Ascending aorta (tissue), 2 donors: ENCODE data around the gene WDR93. TPM values are rescaled to one million over a fixed set of nuclear protein-coding genes. Genes with fewer than 3 reads are reported as not detected.

Experiments used
- DNase-seq, 2 donors: peaks; one replicate each; pipeline ENCODE4 v3.0.0-alpha.2; 2019; ENCODE audit warnings: low spot score in 2 of 2
- H3K27ac ChIP-seq, 2 donors: fragments of 200-600 bp; sonication (generic); one replicate each; pipeline ENCODE4 v1.5.1; 2016 to 2017; ENCODE audit warnings: mild to moderate bottlenecking in 1 of 2
- H3K27me3 ChIP-seq: fragments of 200-600 bp; sonication (generic); one replicate; pipeline ENCODE4 v1.5.1; 2017
- H3K36me3 ChIP-seq, 2 donors: fragments of 200-600 bp; sonication (generic); one replicate each; pipeline ENCODE4 v1.5.1; 2016
- H3K4me1 ChIP-seq, 2 donors: fragments of 200-600 bp; sonication (generic); one replicate each; pipeline ENCODE4 v1.5.1; 2016 to 2017; ENCODE audit warnings: mild to moderate bottlenecking in 1 of 2
- H3K4me3 ChIP-seq, 2 donors: fragments of 200-600 bp; sonication (generic); one replicate each; pipeline ENCODE4 v1.5.1; 2016 to 2017; ENCODE audit warnings: mild to moderate bottlenecking in 1 of 2
- H3K9me3 ChIP-seq, 2 donors: fragments of 200-600 bp; sonication (generic); one replicate each; pipeline ENCODE4 v1.5.1; 2016
- intact Hi-C: fragments of 100-400 bp; cut with DNase I; formaldehyde crosslinking; loops from one replicate; pipeline ENCODE4 v1.15.1; 2023
- total RNA-seq: library from RNA; depleted of rRNA; stranded (reverse); fragments of >200 nt; gene quantifications from one replicate; pipeline ENCODE4 v1.1.0, GENCODE V29; 2016
- TF ChIP-seq, protein P1 (sequence below), 3 experiments: fragments of 200-600 bp in 2 of 3; fragments of 450-650 bp in 1 of 3; sonication (generic) in 2 of 3; IDR thresholded peaks; one replicate each; pipeline ENCODE4 v1.5.1; 2016 to 2019; ENCODE audit warnings: antibody characterized with exemption in 3 of 3, mild to moderate bottlenecking in 1 of 3, moderate library complexity in 1 of 3

Gene WDR93
- total RNA-seq, 1 donor from 2014 or later = not detected

DNA sequence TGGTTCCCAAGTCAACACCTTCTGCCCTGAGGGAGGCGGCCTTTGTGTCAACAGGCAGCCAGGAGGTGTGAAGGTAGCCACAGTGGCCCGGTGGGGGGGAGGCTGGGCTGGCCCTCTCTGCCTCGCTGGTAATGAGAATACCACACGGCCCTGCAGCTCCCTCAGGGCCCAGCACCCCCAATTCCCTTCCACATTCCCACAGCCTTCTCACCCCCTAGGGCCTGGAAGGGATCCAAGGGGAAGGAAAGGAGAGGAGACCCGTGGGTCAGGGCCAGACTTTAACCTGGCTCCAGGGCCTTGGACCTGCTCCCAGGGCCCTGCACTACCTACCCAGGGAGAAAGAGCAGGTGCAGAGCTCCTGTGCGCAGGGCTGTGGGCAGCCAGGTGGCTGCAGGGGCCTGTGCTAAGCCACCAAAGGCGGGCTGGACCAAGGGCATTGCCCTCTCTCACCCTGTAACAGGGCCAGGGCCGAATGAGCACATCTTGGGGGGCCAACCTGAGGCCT lies 76.9 kb downstream of the WDR93 start:
- H3K36me3 ChIP-seq = no peaks in the 10 kb centered on the region
- no peak overlapping the region for H3K4me3 ChIP-seq
- TF ChIP-seq, protein P1, sequence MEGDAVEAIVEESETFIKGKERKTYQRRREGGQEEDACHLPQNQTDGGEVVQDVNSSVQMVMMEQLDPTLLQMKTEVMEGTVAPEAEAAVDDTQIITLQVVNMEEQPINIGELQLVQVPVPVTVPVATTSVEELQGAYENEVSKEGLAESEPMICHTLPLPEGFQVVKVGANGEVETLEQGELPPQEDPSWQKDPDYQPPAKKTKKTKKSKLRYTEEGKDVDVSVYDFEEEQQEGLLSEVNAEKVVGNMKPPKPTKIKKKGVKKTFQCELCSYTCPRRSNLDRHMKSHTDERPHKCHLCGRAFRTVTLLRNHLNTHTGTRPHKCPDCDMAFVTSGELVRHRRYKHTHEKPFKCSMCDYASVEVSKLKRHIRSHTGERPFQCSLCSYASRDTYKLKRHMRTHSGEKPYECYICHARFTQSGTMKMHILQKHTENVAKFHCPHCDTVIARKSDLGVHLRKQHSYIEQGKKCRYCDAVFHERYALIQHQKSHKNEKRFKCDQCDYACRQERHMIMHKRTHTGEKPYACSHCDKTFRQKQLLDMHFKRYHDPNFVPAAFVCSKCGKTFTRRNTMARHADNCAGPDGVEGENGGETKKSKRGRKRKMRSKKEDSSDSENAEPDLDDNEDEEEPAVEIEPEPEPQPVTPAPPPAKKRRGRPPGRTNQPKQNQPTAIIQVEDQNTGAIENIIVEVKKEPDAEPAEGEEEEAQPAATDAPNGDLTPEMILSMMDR (IDR thresholded peaks at IDR 0.05) = no peak
- no peaks in the 10 kb centered on the region for H3K4me1 ChIP-seq
- DNase-seq = no peak
- H3K9me3 ChIP-seq = no peaks in the 10 kb centered on the region
- H3K27me3 ChIP-seq = no peaks in the 10 kb centered on the region
- intact Hi-C loops = loop anchor here (10.0 kb wide), 1 partner anchor 457 kb away; no protein-coding TSS in a partner anchor
- H3K27ac ChIP-seq = no peak overlapping the region

DNA sequence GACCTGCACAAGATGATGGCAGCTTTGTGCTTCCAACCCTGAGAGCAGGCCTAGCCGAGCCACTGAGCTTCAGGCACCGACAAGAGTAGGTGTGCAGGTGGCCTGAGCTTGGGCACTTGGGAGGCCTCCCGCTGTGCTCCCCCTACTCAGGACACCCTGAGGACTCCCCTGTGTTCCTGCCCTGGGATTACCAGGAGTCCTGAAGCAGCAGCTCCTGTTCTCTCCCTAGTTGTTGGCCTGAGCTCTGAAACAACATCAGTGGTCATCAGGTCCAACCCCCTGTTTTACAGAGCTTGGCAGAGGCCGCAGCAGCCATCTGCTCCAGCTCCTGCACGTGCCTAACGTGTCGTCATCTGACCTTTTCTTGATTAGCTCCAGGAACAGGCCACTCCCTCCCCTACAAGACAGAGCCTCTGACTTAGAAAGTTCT lies 77.5 kb downstream of the WDR93 start:
- Histone ChIP-seq H3K4me3 (no peak overlapping the region), H3K27me3 (no peaks in the 10 kb centered on the region), H3K27ac (no peak overlapping the region), H3K9me3 (no peaks in the 10 kb centered on the region), H3K36me3 (no peaks in the 10 kb centered on the region), H3K4me1 (no peaks in the 10 kb centered on the region)
- TF ChIP-seq, protein P1 (IDR thresholded peaks at IDR 0.05) = no peak
- intact Hi-C loops = loop anchor here (10.0 kb wide), 1 partner anchor 457 kb away; no protein-coding TSS in a partner anchor
- peak in 1 of 2 donors; percentile 72 for DNase-seq

DNA sequence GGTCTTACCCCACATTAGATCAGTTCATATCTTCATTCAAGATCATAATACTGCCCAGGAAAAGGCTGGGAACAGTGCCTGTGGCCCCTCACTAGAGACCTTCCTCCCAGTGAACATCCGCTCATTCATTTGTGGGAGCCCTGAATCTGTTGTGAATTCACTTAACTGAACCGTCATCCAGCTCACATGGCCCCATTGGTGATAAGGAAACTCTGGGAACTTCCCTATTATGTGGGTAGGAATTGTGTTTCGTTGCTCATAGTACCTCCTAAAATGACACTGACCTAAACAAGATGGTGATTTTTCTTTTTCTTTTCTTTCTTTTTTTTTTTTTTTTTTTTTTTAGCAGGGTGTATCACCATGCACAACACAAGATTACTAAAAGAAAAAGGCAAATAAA lies 78.8 kb downstream of the WDR93 start:
- no peaks in the 10 kb centered on the region for H3K27me3 ChIP-seq
- DNase-seq = no peak
- TF ChIP-seq, protein P1 (IDR thresholded peaks at IDR 0.05) = no peak
- H3K36me3 ChIP-seq = no peaks in the 10 kb centered on the region
- H3K4me1 ChIP-seq = no peaks in the 10 kb centered on the region
- intact Hi-C loops = loop anchor here (10.0 kb wide), 1 partner anchor 455 kb away; no protein-coding TSS in a partner anchor
- no peak overlapping the region for H3K27ac ChIP-seq
- H3K9me3 ChIP-seq = no peaks in the 10 kb centered on the region
- no peak overlapping the region for H3K4me3 ChIP-seq

DNA sequence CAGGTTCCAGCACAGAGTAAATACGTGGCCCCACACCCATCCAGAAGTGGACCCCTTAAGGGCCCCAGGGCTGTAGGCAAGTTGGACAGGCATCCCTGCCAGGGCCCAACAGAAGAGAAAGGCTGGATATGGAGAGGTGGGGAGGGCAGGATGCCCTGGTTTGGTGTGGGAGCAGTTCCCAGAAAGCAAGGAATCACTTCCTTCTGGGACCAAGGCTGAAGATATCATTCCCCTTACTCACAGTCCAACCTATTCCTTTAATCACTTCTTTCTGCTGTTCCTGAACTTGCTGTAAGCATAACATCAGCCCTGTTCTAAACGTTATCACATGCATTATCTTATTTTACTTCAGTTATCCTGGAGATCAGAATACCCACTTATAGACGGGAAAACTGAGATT lies 79.4 kb downstream of the WDR93 start:
- DNase-seq = no peak
- H3K9me3 ChIP-seq = no peaks in the 10 kb centered on the region
- no peaks in the 10 kb centered on the region for H3K36me3 ChIP-seq
- intact Hi-C loops = no loop called here
- TF ChIP-seq, protein P1 (IDR thresholded peaks at IDR 0.05) = no peak
- no peaks in the 10 kb centered on the region for H3K4me1 ChIP-seq
- no peaks in the 10 kb centered on the region for H3K27me3 ChIP-seq
- no peak overlapping the region for H3K27ac ChIP-seq
- H3K4me3 ChIP-seq = no peak overlapping the region

DNA sequence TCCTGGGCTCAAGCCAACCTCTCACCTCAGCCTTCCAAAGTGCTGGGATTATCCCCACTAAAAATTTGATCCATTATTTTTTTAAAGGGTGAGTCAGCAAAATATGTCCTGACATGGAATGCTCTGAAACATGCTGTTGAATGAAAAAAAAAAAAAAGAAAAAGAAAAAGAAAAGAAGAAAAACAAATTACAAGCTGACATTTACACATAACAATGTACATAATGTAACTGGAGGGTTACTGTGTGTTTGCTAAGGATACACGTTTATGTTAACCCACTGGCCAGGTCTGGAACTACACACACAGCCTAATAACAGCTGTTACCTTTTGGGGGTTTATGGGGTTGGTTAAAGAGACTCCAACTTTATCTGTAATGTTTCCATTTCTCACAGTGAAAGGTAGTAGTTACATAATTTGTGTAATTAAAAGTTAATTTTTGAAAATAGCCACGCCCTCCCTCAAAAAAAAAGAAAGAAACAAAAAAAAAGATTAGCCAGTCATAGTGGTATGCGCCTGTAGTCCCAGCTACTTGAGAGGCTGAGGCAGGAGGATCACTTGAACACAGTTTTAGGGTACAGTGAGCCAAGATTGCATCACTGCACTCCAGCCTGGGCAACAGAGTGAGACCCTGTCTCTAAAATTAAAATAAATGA lies 82.4 kb downstream of the WDR93 start:
- TF ChIP-seq, protein P1 (IDR thresholded peaks at IDR 0.05) = no peak
- no peak overlapping the region for H3K4me3 ChIP-seq
- H3K4me1 ChIP-seq = peaks cover 0 to 5% of the 10 kb centered on the region in 2 donors
- intact Hi-C loops = no loop called here
- H3K27me3 ChIP-seq = no peaks in the 10 kb centered on the region
- H3K27ac ChIP-seq = no peak overlapping the region
- no peaks in the 10 kb centered on the region for H3K36me3 ChIP-seq
- no peak for DNase-seq
- H3K9me3 ChIP-seq = no peaks in the 10 kb centered on the region
